SK-N-SH (cell line): ENCODE results near the gene GPR32.

Source experiments
- EP300 ChIP-seq, 2 experiments: IDR thresholded peaks; 2 replicates each; pipeline versions ENCODE4 v1.4.0 to v1.6.1; 2012; ENCODE audit warnings: borderline replicate concordance in 1 of 2, low read depth in 1 of 2, low read length in 1 of 2
- EZH2phosphoT487 ChIP-seq: fragments of 200-600 bp; sonication (generic); IDR thresholded peaks from 2 replicates; pipeline ENCODE4 v1.6.1; 2017; ENCODE audit warnings: low read depth, mixed run types, mild to moderate bottlenecking, antibody characterized with exemption, moderate library complexity, borderline replicate concordance
- FOXJ3 ChIP-seq: sonication (generic); formaldehyde crosslinking; IDR thresholded peaks from 2 replicates; pipeline ENCODE4 v1.5.1; 2020; ENCODE audit warnings: mild to moderate bottlenecking, missing genetic modification reagents
- GABPA ChIP-seq: IDR thresholded peaks from 2 replicates; pipeline ENCODE4 v1.4.0; 2012; ENCODE audit warnings: low read depth, mild to moderate bottlenecking
- JUND ChIP-seq: IDR thresholded peaks from 2 replicates; pipeline ENCODE4 v1.4.0; 2012
- MEF2A ChIP-seq: IDR thresholded peaks from 2 replicates; pipeline ENCODE4 v1.4.0; 2012; ENCODE audit warnings: low read depth, borderline replicate concordance
- RFX5 ChIP-seq: IDR thresholded peaks from 2 replicates; pipeline ENCODE4 v1.6.1; 2012; ENCODE audit warnings: mild to moderate bottlenecking, improper control_type of control experiment, low read length
- TEAD4 ChIP-seq: IDR thresholded peaks from 2 replicates; pipeline ENCODE4 v1.4.0; 2012; ENCODE audit warnings: mild to moderate bottlenecking, borderline replicate concordance; ENCODE audit not compliant: insufficient read depth
- TF ChIP-seq, protein P1 (sequence below): fragments of 200-600 bp; sonication (generic); IDR thresholded peaks from 2 replicates; pipeline ENCODE4 v1.6.1; 2017; ENCODE audit warnings: antibody characterized with exemption, mild to moderate bottlenecking, moderate library complexity
- TF ChIP-seq, protein P2 (sequence below): IDR thresholded peaks from 2 replicates; pipeline ENCODE4 v1.6.1; 2012; ENCODE audit warnings: mild to moderate bottlenecking, low read depth, low read length, moderate library complexity

DNA sequence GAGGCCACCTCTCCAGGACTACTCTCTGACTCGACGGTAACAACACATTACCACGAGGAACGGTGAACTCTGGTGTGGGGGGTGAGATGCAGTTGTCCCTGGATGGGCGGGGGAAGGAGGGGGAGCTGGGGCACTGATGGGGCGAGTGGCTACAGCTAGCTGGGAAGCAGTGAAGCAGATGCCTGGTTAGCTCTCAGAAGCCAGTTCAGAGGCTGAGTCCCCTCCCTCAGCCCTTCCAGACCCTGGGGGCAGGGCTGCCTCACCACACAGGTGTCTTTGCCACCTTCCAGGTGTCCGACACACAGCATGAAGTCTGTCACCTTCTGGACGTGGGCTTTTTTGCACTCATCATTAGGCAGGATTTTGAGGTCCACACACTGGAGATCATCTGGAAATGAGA is 49.4 kb downstream of the GPR32 start:
- TF ChIP-seq RFX5 (no peak), JUND (no peak), EP300 (IDR thresholded peaks at IDR 0.05; ENCODE audit: borderline replicate concordance in 1 of 2, low read depth in 1 of 2, low read length in 1 of 2) (no peak), TEAD4 (no peak), GABPA (no peak), EZH2phosphoT487 (no peak), MEF2A (no peak), FOXJ3 (no peak)
- TF ChIP-seq, protein P1, sequence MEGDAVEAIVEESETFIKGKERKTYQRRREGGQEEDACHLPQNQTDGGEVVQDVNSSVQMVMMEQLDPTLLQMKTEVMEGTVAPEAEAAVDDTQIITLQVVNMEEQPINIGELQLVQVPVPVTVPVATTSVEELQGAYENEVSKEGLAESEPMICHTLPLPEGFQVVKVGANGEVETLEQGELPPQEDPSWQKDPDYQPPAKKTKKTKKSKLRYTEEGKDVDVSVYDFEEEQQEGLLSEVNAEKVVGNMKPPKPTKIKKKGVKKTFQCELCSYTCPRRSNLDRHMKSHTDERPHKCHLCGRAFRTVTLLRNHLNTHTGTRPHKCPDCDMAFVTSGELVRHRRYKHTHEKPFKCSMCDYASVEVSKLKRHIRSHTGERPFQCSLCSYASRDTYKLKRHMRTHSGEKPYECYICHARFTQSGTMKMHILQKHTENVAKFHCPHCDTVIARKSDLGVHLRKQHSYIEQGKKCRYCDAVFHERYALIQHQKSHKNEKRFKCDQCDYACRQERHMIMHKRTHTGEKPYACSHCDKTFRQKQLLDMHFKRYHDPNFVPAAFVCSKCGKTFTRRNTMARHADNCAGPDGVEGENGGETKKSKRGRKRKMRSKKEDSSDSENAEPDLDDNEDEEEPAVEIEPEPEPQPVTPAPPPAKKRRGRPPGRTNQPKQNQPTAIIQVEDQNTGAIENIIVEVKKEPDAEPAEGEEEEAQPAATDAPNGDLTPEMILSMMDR = no peak
- TF ChIP-seq, protein P2, sequence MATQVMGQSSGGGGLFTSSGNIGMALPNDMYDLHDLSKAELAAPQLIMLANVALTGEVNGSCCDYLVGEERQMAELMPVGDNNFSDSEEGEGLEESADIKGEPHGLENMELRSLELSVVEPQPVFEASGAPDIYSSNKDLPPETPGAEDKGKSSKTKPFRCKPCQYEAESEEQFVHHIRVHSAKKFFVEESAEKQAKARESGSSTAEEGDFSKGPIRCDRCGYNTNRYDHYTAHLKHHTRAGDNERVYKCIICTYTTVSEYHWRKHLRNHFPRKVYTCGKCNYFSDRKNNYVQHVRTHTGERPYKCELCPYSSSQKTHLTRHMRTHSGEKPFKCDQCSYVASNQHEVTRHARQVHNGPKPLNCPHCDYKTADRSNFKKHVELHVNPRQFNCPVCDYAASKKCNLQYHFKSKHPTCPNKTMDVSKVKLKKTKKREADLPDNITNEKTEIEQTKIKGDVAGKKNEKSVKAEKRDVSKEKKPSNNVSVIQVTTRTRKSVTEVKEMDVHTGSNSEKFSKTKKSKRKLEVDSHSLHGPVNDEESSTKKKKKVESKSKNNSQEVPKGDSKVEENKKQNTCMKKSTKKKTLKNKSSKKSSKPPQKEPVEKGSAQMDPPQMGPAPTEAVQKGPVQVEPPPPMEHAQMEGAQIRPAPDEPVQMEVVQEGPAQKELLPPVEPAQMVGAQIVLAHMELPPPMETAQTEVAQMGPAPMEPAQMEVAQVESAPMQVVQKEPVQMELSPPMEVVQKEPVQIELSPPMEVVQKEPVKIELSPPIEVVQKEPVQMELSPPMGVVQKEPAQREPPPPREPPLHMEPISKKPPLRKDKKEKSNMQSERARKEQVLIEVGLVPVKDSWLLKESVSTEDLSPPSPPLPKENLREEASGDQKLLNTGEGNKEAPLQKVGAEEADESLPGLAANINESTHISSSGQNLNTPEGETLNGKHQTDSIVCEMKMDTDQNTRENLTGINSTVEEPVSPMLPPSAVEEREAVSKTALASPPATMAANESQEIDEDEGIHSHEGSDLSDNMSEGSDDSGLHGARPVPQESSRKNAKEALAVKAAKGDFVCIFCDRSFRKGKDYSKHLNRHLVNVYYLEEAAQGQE = no peak
